Motor neuron (in vitro differentiated cells): Measurements from ENCODE around the gene HDLBP. TPM values are rescaled to one million over a fixed set of nuclear protein-coding genes. Genes with fewer than 3 reads are reported as not detected.
"Not testable (repeated sequence)": the region's sequence is repeated elsewhere in the genome, so short reads cannot be mapped to it uniquely, and the experiment has no call there.

ENCODE experiments used
- ATAC-seq, 8 experiments: fragments of 200-7000 bp; cut with Tn5 transposase; replicated peaks in 6 of 8; 2 replicates each; pipeline ENCODE4 v1.8.0; 2021; ENCODE audit warnings: mild to moderate bottlenecking in 8 of 8, moderate library complexity in 8 of 8
- H3K27ac ChIP-seq, 2 donors: fragments of 250-450 bp; sonication (Bioruptor Pico); 2 replicates each; pipeline ENCODE4 v1.9.0; 2021; ENCODE audit warnings: antibody characterized with exemption in 2 of 2, mild to moderate bottlenecking in 2 of 2, moderate library complexity in 1 of 2
- H3K4me1 ChIP-seq, 2 donors: fragments of 250-450 bp; sonication (Bioruptor Pico); replicated peaks in 1 of 2; 2 replicates each; pipeline ENCODE4 v1.6.1; 2021; ENCODE audit warnings: antibody characterized with exemption in 2 of 2, mild to moderate bottlenecking in 2 of 2, moderate library complexity in 1 of 2
- H3K4me3 ChIP-seq, 5 donors: fragments of 250-450 bp; sonication (Bioruptor Pico); 2 replicates each; pipeline ENCODE4 v1.9.0; 2021; ENCODE audit warnings: antibody characterized with exemption in 5 of 5, mild to moderate bottlenecking in 5 of 5, moderate library complexity in 4 of 5
- WGBS, 10 experiments: fragments of 450-650 bp; shearing (Covaris generic); methylation state at CpG; one replicate each; pipeline ENCODE4 v1.0.0; 2022; 5-methylcytosine and 5-hydroxymethylcytosine counted together
- in situ Hi-C, 9 experiments: fragments of 400-800 bp; cut with MboI; loops; one replicate each; pipeline ENCODE4 v1.15.0; 2021; ENCODE audit warnings: low sequenced_read_pairs in 9 of 9, low pct_unique_long_range_greater_than_20kb in 2 of 9; ENCODE audit not compliant: unreplicated experiment in 9 of 9
- total RNA-seq, 8 experiments: library from RNA; unstranded; fragments of 300-600 nt; gene quantifications; 2 replicates each; pipeline versions ENCODE4 v1.2.3 to v1.2.4, GENCODE V29; 2022

Gene HDLBP
- total RNA-seq, 8 experiments from 2014 or later: 141 to 466 (median 303) TPM

DNA sequence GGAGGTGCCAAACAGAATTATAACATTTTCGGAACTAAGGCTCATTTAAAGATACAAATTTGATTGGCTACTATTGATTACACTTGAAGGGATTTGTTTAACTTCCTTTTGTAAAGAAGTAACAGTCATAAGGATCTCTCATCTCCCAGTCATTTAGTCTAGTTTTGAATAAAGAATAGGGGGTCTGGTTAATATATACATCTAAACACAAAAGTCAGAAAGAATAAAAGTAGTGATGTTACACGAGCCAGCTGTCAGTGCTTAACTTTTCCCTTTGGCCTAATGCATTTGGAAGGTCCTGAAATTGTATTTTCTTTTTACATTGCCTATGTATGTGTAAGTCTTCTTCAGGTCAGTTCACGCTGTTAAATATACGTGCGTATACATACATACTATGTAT lies 8.3 kb upstream of the HDLBP start:
- 43 to 93% (median 83%) methylated on average over 1 to 5 of the region's 5 CpGs for WGBS, 10 experiments
- Histone ChIP-seq H3K4me1 (peaks cover 3 to 12% of the 10 kb centered on the region in 2 donors), H3K27ac (no peak overlapping the region), H3K4me3 (no peak overlapping the region)
- in situ Hi-C loops: no loop called here
- no peak for ATAC-seq

DNA sequence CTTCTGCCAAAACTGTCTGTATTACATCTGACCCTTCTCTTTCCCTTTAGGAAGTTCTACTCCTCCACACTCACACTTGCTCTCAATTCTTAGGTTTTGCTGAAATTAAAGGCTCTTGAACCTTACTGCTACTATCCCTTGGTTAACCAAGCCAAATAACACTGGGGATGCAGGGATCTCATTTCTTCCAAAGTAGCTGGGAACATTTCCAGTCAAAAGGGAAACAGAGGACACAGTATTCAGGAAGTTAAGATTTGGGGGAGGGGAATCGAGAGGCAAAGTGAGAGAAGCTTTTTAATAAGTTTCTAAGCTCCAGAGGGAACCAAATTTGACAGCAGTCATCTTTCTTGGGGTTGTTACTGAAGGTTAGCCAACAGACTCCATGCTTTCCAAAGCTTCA lies 6.4 kb upstream of the HDLBP start:
- 33 to 100% (median 89%) methylated on average over 1 of the region's 1 CpG; no CpG with 5 or more reads in 5 of the 10 experiments for WGBS, 10 experiments
- in situ Hi-C loops: no loop called here

DNA sequence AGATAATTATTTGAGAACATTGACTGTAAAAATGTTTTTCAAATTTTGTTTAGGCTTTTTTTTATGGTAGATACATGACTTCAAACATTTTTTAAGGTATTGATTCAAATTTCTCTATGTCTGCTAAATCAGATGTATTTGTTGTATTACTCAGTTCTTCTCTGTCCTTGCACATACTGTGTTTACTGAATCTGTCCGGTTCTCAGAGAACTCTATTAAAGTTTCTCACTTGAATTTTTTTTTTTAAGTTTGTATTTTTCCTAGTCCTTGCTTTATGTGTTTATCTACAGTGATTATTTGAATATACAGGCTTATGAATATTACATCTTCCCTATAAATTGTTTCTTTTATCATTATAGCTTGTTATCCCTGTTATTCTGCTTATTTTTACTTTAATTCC lies 5.6 kb upstream of the HDLBP start:
- Histone ChIP-seq H3K27ac (no peak overlapping the region), H3K4me3 (no peak overlapping the region), H3K4me1 (peaks cover 10 to 20% of the 10 kb centered on the region in 2 donors)
- WGBS, 10 experiments: 27 to 100% (median 86%) methylated on average over 1 of the region's 1 CpG
- ATAC-seq: no peak
- in situ Hi-C loops: no loop called here

More for the DNA sequence above, 6.4 kb upstream of the HDLBP start:
- Histone ChIP-seq H3K4me1 (peaks cover 10 to 20% of the 10 kb centered on the region in 2 donors), H3K4me3 (no peak overlapping the region), H3K27ac (no peak overlapping the region)
- ATAC-seq: no peak

DNA sequence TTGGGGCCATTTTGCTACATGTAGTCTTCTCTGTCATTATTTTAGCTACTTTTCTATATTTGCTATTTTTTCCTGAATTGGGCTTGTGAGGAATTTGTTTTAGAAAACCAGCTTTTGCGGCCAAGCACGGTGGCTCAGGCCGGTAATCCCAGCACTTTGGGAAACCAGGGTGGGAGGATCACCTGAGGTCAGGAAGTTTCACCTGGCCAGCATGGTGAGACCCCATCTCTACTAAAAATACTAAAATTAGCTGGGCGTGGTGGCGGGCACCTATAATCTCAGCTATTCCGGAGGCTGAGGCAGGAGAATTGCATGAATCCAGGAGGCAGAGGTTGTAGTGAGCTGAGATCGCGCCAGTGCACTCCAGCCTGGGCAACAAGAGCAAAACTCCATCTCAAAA lies 4.9 kb upstream of the HDLBP start:
- WGBS, 10 experiments: 83 to 100% (median 94%) methylated on average over 1 to 8 of the region's 8 CpGs; no CpG with 5 or more reads in 1 of the 10 experiments
- Histone ChIP-seq H3K4me1 (peaks cover 10 to 20% of the 10 kb centered on the region in 2 donors), H3K27ac (no peak overlapping the region), H3K4me3 (no peak overlapping the region)
- no peak for ATAC-seq
- in situ Hi-C loops: no loop called here

DNA sequence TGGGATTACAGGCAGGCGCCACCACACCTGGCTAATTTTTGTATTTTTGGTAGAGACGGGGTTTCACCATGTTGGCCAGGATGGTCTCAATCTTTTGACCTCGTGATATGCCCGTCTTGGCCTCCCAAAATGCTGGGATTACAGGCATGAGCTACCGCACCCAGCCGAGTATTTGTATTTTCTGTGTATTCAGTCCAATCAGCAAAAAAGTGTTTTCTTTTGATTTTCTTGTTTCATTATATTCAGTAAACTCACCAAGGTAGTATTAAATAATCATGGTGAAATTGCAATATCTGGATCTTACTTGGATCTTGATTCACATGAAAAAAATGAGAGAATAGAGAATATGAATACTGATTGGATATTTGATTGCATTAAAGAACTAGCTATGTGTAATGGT lies 3.4 kb upstream of the HDLBP start:
- H3K4me3 ChIP-seq, ATAC-seq, H3K27ac ChIP-seq, in situ Hi-C loops: not testable (repeated sequence)
- peaks cover 15 to 25% of the 10 kb centered on the region in 2 donors for H3K4me1 ChIP-seq
- 60 to 100% (median 92%) methylated on average over 2 to 6 of the region's 6 CpGs; no CpG with 5 or more reads in 3 of the 10 experiments for WGBS, 10 experiments

DNA sequence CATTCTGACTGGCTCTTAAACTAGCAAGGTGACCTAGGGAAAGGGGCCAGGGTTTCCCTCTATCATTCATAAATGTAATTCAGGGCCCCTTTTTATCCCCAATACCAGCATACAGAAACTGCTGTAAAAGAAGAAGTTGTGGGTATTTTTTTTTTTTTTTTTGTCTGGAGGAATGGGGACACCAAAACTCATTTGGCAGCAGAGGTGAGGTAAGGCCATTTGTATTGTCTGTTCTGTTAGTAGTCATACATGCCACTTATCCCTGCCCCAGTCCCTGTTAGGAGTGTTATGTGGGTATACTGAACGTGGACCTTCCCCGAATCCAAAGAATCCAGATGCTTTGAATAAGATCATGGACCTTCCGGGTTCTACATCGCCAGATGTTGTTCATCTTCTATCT lies 1.9 kb upstream of the HDLBP start:
- Histone ChIP-seq H3K4me3 (peak overlapping the region; percentile 78 to 94 (median 87)), H3K27ac (no peak overlapping the region), H3K4me1 (peaks cover 19 to 26% of the 10 kb centered on the region in 2 donors)
- ATAC-seq: no peak
- 0 to 53% (median 16%) methylated on average over 1 to 4 of the region's 4 CpGs; no CpG with 5 or more reads in 3 of the 10 experiments for WGBS, 10 experiments
- in situ Hi-C loops: no loop called here

DNA sequence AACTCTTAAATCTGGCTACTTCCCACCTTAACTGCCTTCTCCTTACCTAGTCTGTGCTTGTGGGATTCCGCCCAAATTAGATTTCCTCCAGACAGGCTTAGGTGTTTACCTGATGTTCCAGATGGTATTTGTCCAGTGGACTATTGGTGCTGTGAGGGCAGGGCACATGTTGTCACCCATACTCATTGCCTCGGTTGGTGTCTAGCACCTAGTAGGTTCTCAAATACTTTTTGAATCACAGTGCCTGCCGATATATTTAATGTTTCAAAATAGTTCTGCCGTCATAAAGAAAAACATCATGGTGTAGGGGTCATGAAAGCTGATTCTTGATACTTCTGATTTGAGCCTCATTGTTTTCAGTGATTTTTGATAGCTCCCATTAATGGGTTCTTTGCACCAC lies 1.4 kb upstream of the HDLBP start:
- no peak for ATAC-seq
- in situ Hi-C loops: no loop called here
- 0 to 38% (median 0%) methylated on average over 2 to 4 of the region's 4 CpGs; no CpG with 5 or more reads in 1 of the 10 experiments for WGBS, 10 experiments
- peak overlapping the region; percentile 78 to 94 (median 87) for H3K4me3 ChIP-seq
- peaks cover 19 to 26% of the 10 kb centered on the region in 2 donors for H3K4me1 ChIP-seq
- H3K27ac ChIP-seq: peak overlapping the region; percentile 89 to 99

DNA sequence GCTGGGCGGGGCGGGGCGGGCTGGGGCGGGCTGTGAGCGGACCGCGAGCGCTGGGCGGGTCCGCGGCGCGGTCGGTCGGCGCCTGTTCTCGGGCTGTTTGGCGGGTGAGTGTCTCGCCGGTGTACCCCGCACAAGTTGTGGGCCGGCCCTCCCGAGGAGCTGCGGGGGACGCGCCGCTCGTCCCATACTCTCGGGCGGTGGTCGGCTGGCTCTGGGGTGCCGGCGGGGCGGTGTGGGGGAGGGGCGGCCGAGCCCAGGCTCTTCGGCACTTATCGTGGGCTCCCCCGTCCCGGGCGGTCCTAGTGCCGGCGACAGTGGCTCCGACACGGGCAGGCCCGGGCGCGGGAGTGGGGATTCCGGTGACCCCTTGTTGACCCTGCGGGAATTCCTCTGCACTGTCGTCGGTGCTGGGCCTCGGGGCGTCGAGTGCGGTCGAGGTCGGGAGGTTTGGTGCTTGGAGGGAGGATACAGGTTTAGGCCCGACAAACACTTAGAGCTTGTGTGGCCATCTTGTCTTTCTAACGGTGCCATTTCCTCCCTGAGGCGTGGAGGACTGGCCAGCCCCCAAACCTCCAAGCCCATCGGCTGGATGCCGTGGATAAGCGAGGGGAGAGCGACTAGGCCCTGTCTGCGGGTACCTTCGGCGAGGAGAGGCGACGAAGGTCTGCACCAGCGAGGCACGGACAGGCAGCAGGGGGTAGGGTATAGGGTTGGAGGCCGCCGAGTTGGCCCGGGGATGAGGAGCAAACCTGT lies 583 bp upstream of the HDLBP start, which contains the start of gene SEPTIN2:
SEPTIN2 (plus strand) TSS at position 47 of the 753 bp plus-strand sequence. CDS start 8,308 bp downstream, outside the sequence.
- 0 to 10% (median 0%) methylated on average over 1 to 8 of the region's 75 CpGs; no CpG with 5 or more reads in 4 of the 10 experiments for WGBS, 10 experiments
- peak; percentile 22 to 62 (median 54) for ATAC-seq
- peak within 1 kb of the TSS; percentile 99 for H3K27ac ChIP-seq
- H3K4me3 ChIP-seq: peak within 1 kb of the TSS; percentile 78 to 94 (median 87)
- in situ Hi-C loops: no loop called here
- peaks cover 19 to 25% of the 10 kb centered on the region in 2 donors for H3K4me1 ChIP-seq

DNA sequence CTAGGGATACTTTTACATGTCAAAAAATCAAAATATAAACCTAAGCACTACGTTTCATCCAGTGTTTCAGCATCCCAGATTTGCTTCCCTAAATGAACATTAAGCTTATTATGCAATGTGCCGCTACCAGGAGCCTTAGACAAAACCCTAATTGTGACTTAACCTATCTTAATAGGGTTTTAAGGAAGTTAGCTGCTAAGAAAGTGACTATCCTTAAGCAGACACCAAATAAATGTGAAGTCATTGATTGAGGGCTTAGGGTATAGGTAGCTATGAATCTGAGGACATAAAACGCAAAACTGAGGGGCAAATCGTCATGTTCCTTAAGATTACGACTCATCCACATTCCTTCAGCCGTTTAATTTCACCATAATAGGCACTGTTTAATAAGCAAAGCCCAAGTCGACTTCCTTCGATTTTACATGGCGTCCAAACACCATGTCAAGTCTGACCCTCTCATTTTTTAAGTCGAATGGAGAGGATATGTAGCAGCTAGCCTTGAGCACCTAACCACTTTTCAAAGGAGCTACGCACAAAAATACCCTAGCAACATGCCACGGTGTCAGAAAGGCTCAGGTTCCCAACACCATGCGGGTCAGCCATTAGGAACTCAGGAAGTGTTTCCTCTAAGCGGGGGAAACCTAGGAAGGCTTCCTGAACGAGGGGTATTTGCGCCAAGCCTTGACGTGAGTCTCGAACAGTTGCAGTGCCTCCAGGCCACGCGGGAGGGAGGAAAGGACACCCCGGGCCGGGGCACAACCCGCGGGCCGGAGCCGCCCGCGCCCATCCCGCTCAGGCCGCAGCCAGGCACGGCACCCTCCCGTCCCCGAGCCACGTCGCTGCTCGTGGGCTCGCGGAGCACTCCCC lies 1.0 kb downstream of the HDLBP start:
- ATAC-seq: peak in 3 of 8 experiments; percentile 16 to 29 (median 25)
- H3K4me1 ChIP-seq: peaks cover 14 to 16% of the 10 kb centered on the region in 2 donors

DNA sequence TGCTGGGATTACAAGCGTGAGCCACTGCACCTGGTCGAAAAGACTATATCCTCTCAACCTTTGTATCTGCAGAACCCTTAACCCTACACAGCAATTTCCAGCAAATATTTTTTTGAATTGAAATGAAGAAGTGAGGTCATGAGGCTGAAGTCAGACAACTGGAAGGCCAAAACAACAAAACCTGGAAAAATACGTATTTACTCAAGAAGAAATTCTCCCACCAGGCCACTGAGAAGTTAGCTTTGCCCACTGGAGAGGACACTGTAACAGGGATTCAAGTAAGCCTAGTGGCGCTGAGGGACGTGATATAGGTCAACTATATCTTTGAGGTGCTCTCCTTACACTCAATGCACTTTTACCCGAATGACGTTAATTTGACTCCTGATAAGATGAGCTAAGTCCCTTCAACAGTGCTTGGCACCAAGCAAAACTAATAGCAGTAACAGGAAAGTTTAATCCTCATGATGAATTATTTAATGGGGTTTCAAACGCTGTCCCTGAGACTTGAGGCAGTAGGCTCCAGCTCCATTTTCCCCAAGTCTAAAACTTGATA lies 1.9 kb downstream of the HDLBP start:
- H3K27ac ChIP-seq: no peak overlapping the region
- H3K4me3 ChIP-seq: peak overlapping the region in 2 of 5 donors; percentile 87 to 90
- no peak for ATAC-seq
- 76 to 95% (median 88%) methylated on average over 2 to 8 of the region's 8 CpGs; no CpG with 5 or more reads in 4 of the 10 experiments for WGBS, 10 experiments
- H3K4me1 ChIP-seq: peaks cover 14 to 16% of the 10 kb centered on the region in 2 donors
- in situ Hi-C loops: no loop called here

More for the DNA sequence above, 1.0 kb downstream of the HDLBP start:
- Histone ChIP-seq H3K4me3 (peak overlapping the region; percentile 78 to 94 (median 87)), H3K27ac (peak overlapping the region; percentile 99)
- in situ Hi-C loops: no loop called here
- 0 to 12% (median 4%) methylated on average over 1 to 12 of the region's 38 CpGs for WGBS, 10 experiments

DNA sequence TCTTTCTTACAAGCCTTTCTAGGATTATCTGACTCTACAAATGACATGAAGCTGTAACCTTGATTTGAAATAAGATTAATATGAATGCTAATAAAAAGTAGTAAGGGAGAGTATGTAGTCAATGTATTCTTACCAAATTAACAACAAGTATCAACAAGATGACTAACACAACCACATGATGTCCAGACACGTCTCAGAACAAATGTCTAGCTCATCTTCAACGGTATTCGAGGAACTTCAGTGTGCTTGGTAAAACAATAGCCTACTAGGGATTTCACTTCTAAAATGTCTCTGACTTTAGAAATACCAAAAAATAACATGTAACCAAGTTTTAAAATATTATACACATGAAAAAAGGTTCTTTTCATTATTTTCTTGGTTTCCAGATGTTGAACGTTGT lies 3.4 kb downstream of the HDLBP start:
- in situ Hi-C loops: no loop called here
- no peak for ATAC-seq
- Histone ChIP-seq H3K4me1 (peaks cover 7 to 9% of the 10 kb centered on the region in 2 donors), H3K4me3 (no peak overlapping the region), H3K27ac (no peak overlapping the region)
- whole genome bisulfite sequencing, 10 experiments: 39 to 100% (median 78%) methylated on average over 1 to 4 of the region's 4 CpGs; no CpG with 5 or more reads in 2 of the 10 experiments

DNA sequence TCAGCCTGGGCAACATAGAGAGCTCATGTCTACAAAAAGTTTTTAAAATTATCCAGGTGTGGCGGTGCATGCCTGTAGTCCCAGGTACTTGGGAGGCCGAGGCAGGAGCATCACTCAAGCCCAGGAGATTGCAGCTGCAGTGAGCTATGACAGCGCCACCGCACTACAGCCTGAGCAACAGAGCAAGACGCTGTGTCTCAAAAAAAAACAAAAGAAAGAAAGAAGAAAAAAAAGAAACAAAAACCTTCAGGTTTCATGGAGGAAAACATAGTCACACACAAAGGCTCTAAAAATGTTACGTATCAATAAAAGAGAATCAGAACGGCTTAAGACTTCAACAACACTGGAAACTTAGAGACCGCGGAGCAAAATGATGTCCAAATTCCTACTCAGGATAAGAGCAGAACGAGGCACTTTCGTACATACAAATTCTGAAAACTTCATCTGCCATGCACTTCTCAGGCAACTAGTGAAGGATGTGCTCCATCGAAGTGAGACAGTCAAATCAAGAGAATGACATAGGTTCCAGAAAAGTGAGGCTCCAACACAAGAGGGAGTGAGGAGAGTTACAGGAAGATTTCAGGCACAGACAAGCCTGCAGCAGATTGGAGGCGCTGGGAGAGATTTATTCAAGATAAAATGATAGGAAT lies 4.4 kb downstream of the HDLBP start:
- Histone ChIP-seq H3K27ac (no peak overlapping the region), H3K4me1 (peaks cover 7 to 9% of the 10 kb centered on the region in 2 donors), H3K4me3 (no peak overlapping the region)
- WGBS, 10 experiments: 80 to 96% (median 88%) methylated on average over 1 to 13 of the region's 13 CpGs
- ATAC-seq: no peak
- in situ Hi-C loops: no loop called here
